Measurements from ENCODE around the gene RTP3. TPM values are rescaled to one million over a fixed set of nuclear protein-coding genes. Genes with fewer than 3 reads are reported as not detected.
A peak's percentile ranks its signal among the peaks of the same experiment; 100 is the strongest.

The RTP3 gene
- total and polyA plus RNA-seq, 2 of the 4 experiments (the other 2 are of a cell fraction) = 0.18 to 0.26 TPM

DNA sequence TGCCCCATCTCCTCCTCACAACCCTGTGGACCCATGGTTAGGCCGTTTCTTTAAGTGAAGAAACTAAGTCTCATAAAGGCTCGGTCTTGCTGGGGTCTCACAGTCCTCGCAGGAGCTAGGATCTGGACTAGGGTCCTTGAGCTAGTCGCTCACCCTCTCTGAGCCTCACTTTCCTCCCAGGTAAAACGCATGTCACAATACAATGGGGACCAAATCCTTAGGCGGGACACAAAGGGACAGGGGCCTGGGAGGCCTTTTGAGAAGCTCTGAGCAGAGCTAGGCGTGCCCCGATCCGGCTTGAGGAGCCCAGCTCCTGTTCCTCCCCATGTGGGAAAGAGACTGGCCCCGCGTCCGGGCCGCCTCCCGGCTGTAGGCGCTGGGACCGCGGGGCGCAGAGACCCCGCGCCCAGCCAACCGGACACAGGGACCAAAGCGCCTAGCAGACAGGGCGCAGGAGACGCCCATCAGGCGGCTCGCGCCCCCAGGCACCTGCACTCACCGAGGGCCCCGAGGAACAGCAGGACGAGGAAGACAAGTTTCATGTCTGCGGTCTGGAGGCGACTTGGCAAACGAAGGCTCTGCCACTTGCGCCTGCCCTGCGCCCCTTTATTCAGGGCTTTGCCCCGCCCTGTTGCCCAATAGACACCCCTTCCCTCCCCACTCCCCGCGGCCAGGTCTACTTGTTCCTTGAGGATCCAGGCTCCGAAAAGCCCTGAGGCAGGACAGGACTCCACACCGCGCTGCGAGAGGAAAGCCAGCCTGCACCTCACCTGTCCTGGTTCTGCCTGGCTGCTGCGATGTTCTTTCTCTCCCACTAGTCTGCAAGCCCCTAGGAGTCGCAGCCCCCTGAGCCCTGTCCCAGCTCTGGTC is 33.2 kb upstream of the RTP3 start, which contains the start of gene LTF:
Gene LTF, minus strand, starts transcription at position 580 of the 870 bp plus-strand sequence. Its CDS starts 38 bp downstream, at position 542.
- H3K14ac ChIP-seq (replicated peaks; ENCODE audit: low read depth, low read length) = no peak within 1 kb of the TSS
- ChIA-PET POLR2A (ENCODE audit: unreplicated experiment) (no interaction called here), CTCF (interaction anchor here (0.9 kb wide), 1 partner anchor 14 kb away, joined by 4 read pairs; no protein-coding TSS in a partner anchor)
- no peaks in the 10 kb centered on the region; the same call in 1 of the 2 replicates for H4K20me1 ChIP-seq (ENCODE audit: insufficient read depth, low read length)
- H3K36me3 ChIP-seq (ENCODE audit: control insufficient read depth, insufficient read depth, low read length) = no peaks in the 10 kb centered on the region
- DNase-seq = no peak
- WGBS, 2 experiments (ENCODE audit: extremely low coverage in 2 of 2, insufficient read length in 1 of 2) = 5% methylated on average over 32 of the region's 44 CpGs; no CpG with 5 or more reads in 1 of the 2 experiments
- H3K4me2 ChIP-seq (ENCODE audit: low read depth, low read length) = no peak within 1 kb of the TSS
- no peak within 1 kb of the TSS for H3K18ac ChIP-seq (ENCODE audit: low read depth, low read length)
- H3K4ac ChIP-seq (ENCODE audit: low read depth, low read length) = no peak within 1 kb of the TSS
- no peak within 1 kb of the TSS for H3K4me3 ChIP-seq (ENCODE audit: insufficient read depth, low read depth, low read length)
- H3K9ac ChIP-seq (ENCODE audit: low read depth, low read length) = no peak within 1 kb of the TSS
- peaks cover 59% of the 10 kb centered on the region for H3K27me3 ChIP-seq (ENCODE audit: control insufficient read depth, insufficient read depth, low read length)
- no peak within 1 kb of the TSS for H3K56ac ChIP-seq (ENCODE audit: extremely low read depth, insufficient read depth, low read length)
- no peak within 1 kb of the TSS for H3K23ac ChIP-seq (ENCODE audit: low read depth, low read length)
- no peak for TF ChIP-seq MXI1 (IDR thresholded peaks at IDR 0.05; ENCODE audit: borderline replicate concordance, low read depth, low read length)
- TF ChIP-seq BHLHE40 (IDR thresholded peaks at IDR 0.05; ENCODE audit: low read depth, low read length) = no peak
- no peak for TF ChIP-seq FOS (IDR thresholded peaks at IDR 0.05; ENCODE audit: low read depth, low read length)
- TF ChIP-seq MAZ (IDR thresholded peaks at IDR 0.05; ENCODE audit: borderline replicate concordance, low read depth, low read length) = no peak
- no peak for TF ChIP-seq RAD21 (IDR thresholded peaks at IDR 0.05; ENCODE audit: low read length)
- TF ChIP-seq SMC3 (IDR thresholded peaks at IDR 0.05; ENCODE audit: low read depth, low read length) = no peak
- no peak for TF ChIP-seq POLR2A (IDR thresholded peaks at IDR 0.05; ENCODE audit: low read depth, low read length)
- no peak for TF ChIP-seq MAFK (IDR thresholded peaks at IDR 0.05; ENCODE audit: low read depth, low read length)
- no peak for TF ChIP-seq RCOR1 (IDR thresholded peaks at IDR 0.05; ENCODE audit: insufficient replicate concordance, low read length)
- TF ChIP-seq CTCF (conservative IDR thresholded peaks at IDR 0.05; ENCODE audit: low read depth, low read length) = no peak
- no peak for TF ChIP-seq RFX5 (IDR thresholded peaks at IDR 0.05; ENCODE audit: low read depth, low read length)
- no peak for TF ChIP-seq CEBPB (IDR thresholded peaks at IDR 0.05; ENCODE audit: low read depth, low read length)
- no peak for TF ChIP-seq USF2 (IDR thresholded peaks at IDR 0.05; ENCODE audit: low read depth, low read length)
- TF ChIP-seq NFE2L2 (IDR thresholded peaks at IDR 0.05; ENCODE audit: low read depth, low read length) = no peak
- BruUV-seq (replicated peaks) = no TSS peak
- peak within 1 kb of the TSS; percentile 37 for H2AFZ ChIP-seq (replicated peaks; ENCODE audit: low read length, poor library complexity)
- no peak within 1 kb of the TSS for H2BK120ac ChIP-seq (ENCODE audit: low read depth, low read length)
- intact Hi-C loops (cut with micrococcal nuclease) = no loop called here
- no peaks in the 10 kb centered on the region for H3K79me1 ChIP-seq (ENCODE audit: low read depth in 1 of 2, low read length in 2 of 2)
- H3K4me1 ChIP-seq (ENCODE audit: control insufficient read depth, insufficient read depth, low read length) = peaks cover 3% of the 10 kb centered on the region
- in situ Hi-C loops (cut with MboI; ENCODE audit: low sequenced_read_pairs) = no loop called here
- no peak within 1 kb of the TSS for H2BK20ac ChIP-seq (ENCODE audit: low read depth, low read length)
- H3K9me3 ChIP-seq (ENCODE audit: control insufficient read depth, insufficient read depth, low read length) = 0 out of 2 replicates have a peak, but pooled peaks cover 2% of the 10 kb centered on the region
- no peaks in the 10 kb centered on the region; the same call in 1 of the 2 replicates for H3K9me1 ChIP-seq (ENCODE audit: insufficient read depth, low read length)
- no peak within 1 kb of the TSS for H2AK5ac ChIP-seq (ENCODE audit: low read depth, low read length)
- no peak for ATAC-seq (ENCODE audit: low read depth)
- no peak within 1 kb of the TSS for H3K27ac ChIP-seq (ENCODE audit: insufficient read depth, low read length)
- H4K91ac ChIP-seq (ENCODE audit: insufficient read depth, low read depth, low read length) = no peak within 1 kb of the TSS
- H2BK15ac ChIP-seq (ENCODE audit: low read depth, low read length) = no peak within 1 kb of the TSS
- no peak within 1 kb of the TSS for H2AK9ac ChIP-seq (replicated peaks; ENCODE audit: low read depth, low read length, poor library complexity)
- H4K5ac ChIP-seq (ENCODE audit: low read depth, low read length) = no peak within 1 kb of the TSS
- dilution Hi-C loops (cut with HindIII; ENCODE audit: low sequenced_read_pairs, unreplicated experiment) = no loop called here
- H2BK5ac ChIP-seq (ENCODE audit: low read depth, low read length, poor library complexity, severe bottlenecking) = no peak within 1 kb of the TSS
- H4K8ac ChIP-seq (ENCODE audit: low read depth in 2 of 2, low read length in 2 of 2) = no peak within 1 kb of the TSS

Measured in IMR-90 (cell line).